ENCODE results near the gene NOVA2.

DNA sequence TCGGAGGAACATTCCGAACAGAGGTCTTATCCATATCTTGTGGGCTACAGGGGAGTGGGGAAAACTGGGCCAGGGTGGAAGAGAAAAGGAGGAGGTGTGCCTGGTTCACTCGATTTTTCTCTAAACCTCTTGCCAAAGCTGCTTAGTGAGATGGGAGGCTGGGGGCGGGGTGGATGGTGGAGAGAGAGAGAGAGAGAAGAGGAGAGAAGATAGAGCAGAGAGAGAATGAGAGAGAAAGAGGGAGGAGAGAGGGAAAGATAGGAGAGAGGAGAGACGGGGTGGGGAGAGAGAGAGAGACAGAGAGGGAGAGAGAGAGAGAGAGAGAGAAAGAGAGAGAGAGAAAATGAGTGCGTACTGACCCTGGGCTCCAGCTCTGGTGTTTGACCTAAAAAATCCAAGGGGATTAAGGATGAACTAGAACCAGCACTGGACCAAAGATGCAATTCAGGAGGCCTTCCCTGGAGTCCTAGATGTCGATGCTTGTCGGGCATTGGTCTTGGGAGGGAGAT, 14.1 kb downstream of the NOVA2 start:
- TF ChIP-seq, protein P1, sequence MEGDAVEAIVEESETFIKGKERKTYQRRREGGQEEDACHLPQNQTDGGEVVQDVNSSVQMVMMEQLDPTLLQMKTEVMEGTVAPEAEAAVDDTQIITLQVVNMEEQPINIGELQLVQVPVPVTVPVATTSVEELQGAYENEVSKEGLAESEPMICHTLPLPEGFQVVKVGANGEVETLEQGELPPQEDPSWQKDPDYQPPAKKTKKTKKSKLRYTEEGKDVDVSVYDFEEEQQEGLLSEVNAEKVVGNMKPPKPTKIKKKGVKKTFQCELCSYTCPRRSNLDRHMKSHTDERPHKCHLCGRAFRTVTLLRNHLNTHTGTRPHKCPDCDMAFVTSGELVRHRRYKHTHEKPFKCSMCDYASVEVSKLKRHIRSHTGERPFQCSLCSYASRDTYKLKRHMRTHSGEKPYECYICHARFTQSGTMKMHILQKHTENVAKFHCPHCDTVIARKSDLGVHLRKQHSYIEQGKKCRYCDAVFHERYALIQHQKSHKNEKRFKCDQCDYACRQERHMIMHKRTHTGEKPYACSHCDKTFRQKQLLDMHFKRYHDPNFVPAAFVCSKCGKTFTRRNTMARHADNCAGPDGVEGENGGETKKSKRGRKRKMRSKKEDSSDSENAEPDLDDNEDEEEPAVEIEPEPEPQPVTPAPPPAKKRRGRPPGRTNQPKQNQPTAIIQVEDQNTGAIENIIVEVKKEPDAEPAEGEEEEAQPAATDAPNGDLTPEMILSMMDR (IDR thresholded peaks at IDR 0.05): no peak
- TF ChIP-seq POLR2A (IDR thresholded peaks at IDR 0.05): no peak
